Mucosa of descending colon (tissue), 3 donors: Measurements from ENCODE around the gene GID8. TPM values are rescaled to one million over a fixed set of nuclear protein-coding genes. Genes with fewer than 3 reads are reported as not detected.
A peak's percentile ranks its signal among the peaks of the same experiment; 100 is the strongest.

Experiments used
- ATAC-seq: fragments of 200-7000 bp; cut with Tn5 transposase; one replicate; pipeline ENCODE4 v1.9.1; 2020; ENCODE audit warnings: mild to moderate bottlenecking, moderate library complexity
- DNase-seq, 3 donors: peaks; one replicate each; pipeline ENCODE4 v3.0.0-alpha.2; 2020
- H3K36me3 ChIP-seq: fragments of 200-600 bp; one replicate; pipeline ENCODE4 v1.8.0; 2021; ENCODE audit warnings: low read depth, mild to moderate bottlenecking
- H3K4me1 ChIP-seq: fragments of 200-600 bp; one replicate; pipeline ENCODE4 v1.8.0; 2021; ENCODE audit warnings: low read depth, mild to moderate bottlenecking
- H3K4me3 ChIP-seq: fragments of 200-600 bp; one replicate; pipeline ENCODE4 v1.8.0; 2021; ENCODE audit warnings: mild to moderate bottlenecking
- H3K9me3 ChIP-seq: fragments of 200-600 bp; one replicate; pipeline ENCODE4 v1.8.0; 2021; ENCODE audit warnings: mild to moderate bottlenecking
- CTCF ChIP-seq: fragments of 200-600 bp; IDR thresholded peaks from one replicate; pipeline ENCODE4 v1.8.0; 2022; ENCODE audit warnings: antibody characterized with exemption, mild to moderate bottlenecking
- intact Hi-C, 2 donors: fragments of 100-400 bp; cut with DNase I in 1 of 2; cut with micrococcal nuclease in 1 of 2; formaldehyde crosslinking; loops; one replicate each; pipeline versions ENCODE4 v1.11.0 to v1.11.1; 2022; cut with DNase I, micrococcal nuclease
- long read RNA-seq, 2 donors: library from polyadenylated mRNA; unstranded; transcript quantifications; one replicate each; pipeline ENCODE4 v2.0.0, GENCODE V29; 2019 to 2021
- total RNA-seq, 3 donors: library from RNA; stranded (reverse); fragmentation: NEBNext Ultra II Directional in 2 of 3; extraction: Animal tissue kit (Norgen Biotek cat#: 25700) in 2 of 3; gene quantifications; one replicate each; pipeline versions ENCODE4 v1.2.1 to v1.2.4, GENCODE V29; 2021 to 2023
- donor health status: DM: no; HTN: no; CAD: no; lungs with moderate emphysema.
- donor health status: DM: no; HTN: no; CAD: no.
- donor health status: DM: no; HTN: yes; CAD: no.

The GID8 gene
- total RNA-seq = 10 to 100 TPM; 32.6 to 37.1 (median 34.2) TPM
- long read RNA-seq, donor 1, full-length matches to known transcripts = 65 of 80 reads
- long read RNA-seq, donor 1, partial matches to known transcripts = 10 of 80 reads
- long read RNA-seq, donor 1, other reads (novel, unspliced or antisense) = 5 of 80 reads
- long read RNA-seq, donor 2, full-length matches to known transcripts = 37 of 41 reads
- long read RNA-seq, donor 2, partial matches to known transcripts = 3 of 41 reads
- long read RNA-seq, donor 2, other reads (novel, unspliced or antisense) = 1 of 41 reads

GRCh38 chr20:62938105-62938888 lies at the start of gene GID8:
GID8 (plus strand) TSS chr20:62938147; CDS start chr20:62941503, 3,356 bp downstream.
- no peaks in the 10 kb centered on the region for H3K9me3 ChIP-seq
- H3K4me3 ChIP-seq = peak within 1 kb of the TSS; percentile 76
- TF ChIP-seq CTCF = no peak
- intact Hi-C loops = no loop called here
- H3K4me1 ChIP-seq = peaks cover 22% of the 10 kb centered on the region
- ATAC-seq (peak; percentile 51), DNase-seq (peak; percentile 59 to 75 (median 74))
- H3K36me3 ChIP-seq = peaks cover 7% of the 10 kb centered on the region

DNA sequence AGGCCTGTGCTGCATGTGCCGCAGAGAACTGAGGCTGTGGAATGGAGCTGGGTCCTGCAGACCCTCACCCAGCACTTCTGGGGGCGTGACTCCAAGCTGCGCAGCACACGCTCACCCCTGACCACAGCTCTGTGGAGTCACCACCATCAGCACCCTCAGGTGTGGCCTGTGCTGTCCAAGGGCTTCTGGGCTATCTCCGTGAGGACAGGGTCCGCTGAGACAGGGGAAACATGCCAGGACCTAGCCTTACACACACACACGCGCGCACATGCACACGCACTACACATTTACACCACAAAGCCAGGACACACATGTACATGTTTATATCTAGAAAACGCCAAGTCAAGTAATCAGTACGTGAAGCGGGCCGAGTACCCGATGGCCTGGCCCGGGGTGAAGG lies 49.5 kb upstream of the GID8 start:
- Histone ChIP-seq H3K4me3 (no peak overlapping the region), H3K36me3 (peaks cover 23% of the 10 kb centered on the region), H3K4me1 (no peaks in the 10 kb centered on the region), H3K9me3 (no peaks in the 10 kb centered on the region)
- intact Hi-C loops = no loop called here
- DNase-seq (no peak), ATAC-seq (no peak)
- TF ChIP-seq CTCF = no peak

DNA sequence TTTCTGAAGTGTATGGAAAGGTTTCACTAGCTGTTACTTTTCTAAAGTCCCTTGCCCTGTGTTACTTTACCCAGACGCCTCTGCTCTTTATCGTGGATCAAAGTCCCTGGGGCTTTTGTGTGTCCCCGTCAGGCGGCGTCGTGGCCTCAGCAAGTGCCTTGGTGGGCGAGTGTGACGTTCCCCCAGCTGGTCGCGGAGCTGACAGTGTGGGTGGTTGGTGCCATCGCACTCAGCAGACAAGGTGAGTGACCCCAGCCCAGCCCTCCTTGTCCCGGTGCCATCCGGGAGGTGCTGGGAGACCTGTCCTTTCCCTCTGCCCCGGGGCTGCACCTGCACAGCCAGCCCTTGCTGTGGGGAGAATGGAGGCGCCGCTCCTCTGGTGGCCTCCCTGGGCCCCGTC lies 49.0 kb upstream of the GID8 start:
- no peak overlapping the region for H3K4me3 ChIP-seq
- H3K9me3 ChIP-seq = no peaks in the 10 kb centered on the region
- no peak for ATAC-seq
- no peak for DNase-seq
- intact Hi-C loops = no loop called here
- peaks cover 27% of the 10 kb centered on the region for H3K36me3 ChIP-seq
- H3K4me1 ChIP-seq = no peaks in the 10 kb centered on the region
- no peak for TF ChIP-seq CTCF

DNA sequence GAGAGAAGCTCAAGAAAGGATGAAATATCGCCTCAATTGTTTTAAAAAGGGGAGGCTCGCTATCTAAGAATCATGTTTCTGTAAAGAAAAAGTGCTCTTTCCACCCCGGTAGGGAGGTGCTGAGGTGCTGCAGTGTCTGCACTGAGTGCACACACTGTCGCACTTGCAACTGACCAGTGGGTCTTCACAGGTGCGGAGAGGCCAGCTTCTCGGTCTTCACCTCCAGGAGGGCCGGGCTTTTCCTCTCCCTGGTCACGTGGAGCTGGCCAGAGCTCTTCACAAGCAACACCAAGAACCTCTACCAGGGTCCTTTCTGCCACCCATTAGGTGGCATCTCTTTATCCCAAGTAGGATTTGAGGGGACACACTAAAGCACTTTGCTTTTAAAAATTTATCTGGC lies 48.5 kb upstream of the GID8 start:
- no peaks in the 10 kb centered on the region for H3K9me3 ChIP-seq
- H3K36me3 ChIP-seq = peaks cover 32% of the 10 kb centered on the region
- ATAC-seq = no peak
- H3K4me3 ChIP-seq = no peak overlapping the region
- TF ChIP-seq CTCF = no peak
- intact Hi-C loops = no loop called here
- no peaks in the 10 kb centered on the region for H3K4me1 ChIP-seq
- no peak for DNase-seq

GRCh38 chr20:62889871-62890270 lies 48.1 kb upstream of the GID8 start:
- Histone ChIP-seq H3K36me3 (peaks cover 35% of the 10 kb centered on the region), H3K4me1 (no peaks in the 10 kb centered on the region), H3K9me3 (no peaks in the 10 kb centered on the region), H3K4me3 (no peak overlapping the region)
- TF ChIP-seq CTCF = no peak
- intact Hi-C loops = no loop called here
- ATAC-seq = no peak
- no peak for DNase-seq
